Cardiac muscle cell (in vitro differentiated cells and primary cell): ENCODE data around the gene SC5D. TPM values are rescaled to one million over a fixed set of nuclear protein-coding genes. Genes with fewer than 3 reads are reported as not detected.

ENCODE experiments used
- DNase-seq, 2 donors: peaks; one replicate each; pipeline versions ENCODE4 v3.0.0 to v3.0.0-alpha.2; 2010 to 2017; ENCODE audit warnings: low read depth in 1 of 2, low spot score in 1 of 2
- H3K27ac ChIP-seq: fragments of 200-600 bp; sonication (generic); 2 replicates; pipeline ENCODE4 v1.5.1; 2016
- H3K27me3 ChIP-seq: fragments of 200-600 bp; sonication (generic); 2 replicates; pipeline ENCODE4 v1.6.0; 2016; ENCODE audit warnings: control low read depth
- H3K36me3 ChIP-seq: fragments of 200-600 bp; sonication (generic); 2 replicates; pipeline ENCODE4 v1.5.1; 2016; ENCODE audit warnings: control low read depth
- H3K4me1 ChIP-seq: fragments of 200-600 bp; sonication (generic); 2 replicates; pipeline ENCODE4 v1.8.1; 2017; ENCODE audit warnings: low read depth, mild to moderate bottlenecking, mixed run types
- H3K4me3 ChIP-seq: fragments of 200-600 bp; sonication (generic); 2 replicates; pipeline ENCODE4 v1.5.1; 2016; ENCODE audit warnings: mild to moderate bottlenecking
- H3K9me3 ChIP-seq: fragments of 200-600 bp; sonication (generic); 2 replicates; pipeline ENCODE4 v1.5.1; 2017; ENCODE audit warnings: low read depth, mild to moderate bottlenecking, control low read depth
- polyA plus RNA-seq: library from polyadenylated mRNA; unstranded; fragments of >200 nt; fragmentation: Nextera tagmentation; extraction: Ambion mirVana; gene quantifications from 2 replicates; pipeline ENCODE4 v1.2.1, GENCODE V29; 2016
- total RNA-seq: library from RNA; depleted of rRNA; stranded (reverse); fragments of >200 nt; gene quantifications from 2 replicates; pipeline ENCODE4 v1.2.3, GENCODE V29; 2016
- TF ChIP-seq, protein P1 (sequence below): IDR thresholded peaks from 2 replicates; pipeline ENCODE4 v1.5.1; 2012; ENCODE audit warnings: low read depth, mild to moderate bottlenecking, low read length

Gene SC5D, protein sequence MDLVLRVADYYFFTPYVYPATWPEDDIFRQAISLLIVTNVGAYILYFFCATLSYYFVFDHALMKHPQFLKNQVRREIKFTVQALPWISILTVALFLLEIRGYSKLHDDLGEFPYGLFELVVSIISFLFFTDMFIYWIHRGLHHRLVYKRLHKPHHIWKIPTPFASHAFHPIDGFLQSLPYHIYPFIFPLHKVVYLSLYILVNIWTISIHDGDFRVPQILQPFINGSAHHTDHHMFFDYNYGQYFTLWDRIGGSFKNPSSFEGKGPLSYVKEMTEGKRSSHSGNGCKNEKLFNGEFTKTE
- 246 and 343 TPM in 2 replicates for total RNA-seq
- 475 and 620 TPM in 2 replicates for polyA plus RNA-seq

DNA sequence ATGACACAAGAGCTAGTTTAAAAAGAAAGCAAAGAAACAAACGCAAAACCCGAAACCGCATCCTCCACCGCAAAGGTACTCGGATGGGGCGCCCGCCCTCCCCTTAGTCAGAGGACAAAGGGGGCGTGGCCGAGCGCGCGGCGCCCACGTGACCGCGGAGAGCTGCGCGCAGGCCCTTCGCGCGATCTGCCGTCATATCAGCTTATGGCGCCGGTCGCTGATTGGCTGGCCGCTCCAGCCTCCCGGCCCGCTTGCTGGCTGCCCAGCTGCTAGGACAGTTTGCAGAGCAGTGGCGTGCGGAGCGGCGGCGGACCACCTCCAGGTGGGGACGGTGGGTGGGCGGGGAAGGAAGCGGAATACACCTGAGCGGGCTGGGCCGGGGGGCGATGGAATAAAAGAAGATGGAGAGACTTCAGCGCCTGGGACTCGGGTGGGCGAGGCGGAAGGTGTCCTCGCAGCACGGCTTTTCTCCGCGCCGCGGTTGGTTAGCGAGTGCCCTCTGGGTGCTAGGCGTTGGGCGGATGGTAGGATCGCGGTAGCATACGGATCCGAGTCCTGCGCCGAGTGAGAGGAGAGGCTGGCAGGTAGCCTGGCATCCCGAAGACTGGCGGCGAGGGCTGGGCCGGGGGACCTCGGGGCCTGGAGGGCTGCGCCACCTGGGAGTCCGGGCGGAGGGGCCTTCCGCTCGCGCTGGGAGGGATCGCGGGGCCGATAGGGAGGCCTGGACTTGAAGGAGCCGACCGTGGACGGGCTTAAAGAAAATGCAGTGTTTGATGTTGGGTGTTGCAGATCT lies at the start of gene SC5D:
Gene SC5D (plus strand): TSS at position 277 of the 793 bp plus-strand sequence. CDS start 10,605 bp downstream, outside the sequence.
- TF ChIP-seq, protein P1, sequence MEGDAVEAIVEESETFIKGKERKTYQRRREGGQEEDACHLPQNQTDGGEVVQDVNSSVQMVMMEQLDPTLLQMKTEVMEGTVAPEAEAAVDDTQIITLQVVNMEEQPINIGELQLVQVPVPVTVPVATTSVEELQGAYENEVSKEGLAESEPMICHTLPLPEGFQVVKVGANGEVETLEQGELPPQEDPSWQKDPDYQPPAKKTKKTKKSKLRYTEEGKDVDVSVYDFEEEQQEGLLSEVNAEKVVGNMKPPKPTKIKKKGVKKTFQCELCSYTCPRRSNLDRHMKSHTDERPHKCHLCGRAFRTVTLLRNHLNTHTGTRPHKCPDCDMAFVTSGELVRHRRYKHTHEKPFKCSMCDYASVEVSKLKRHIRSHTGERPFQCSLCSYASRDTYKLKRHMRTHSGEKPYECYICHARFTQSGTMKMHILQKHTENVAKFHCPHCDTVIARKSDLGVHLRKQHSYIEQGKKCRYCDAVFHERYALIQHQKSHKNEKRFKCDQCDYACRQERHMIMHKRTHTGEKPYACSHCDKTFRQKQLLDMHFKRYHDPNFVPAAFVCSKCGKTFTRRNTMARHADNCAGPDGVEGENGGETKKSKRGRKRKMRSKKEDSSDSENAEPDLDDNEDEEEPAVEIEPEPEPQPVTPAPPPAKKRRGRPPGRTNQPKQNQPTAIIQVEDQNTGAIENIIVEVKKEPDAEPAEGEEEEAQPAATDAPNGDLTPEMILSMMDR: no peak
- H3K4me3 ChIP-seq: peak within 1 kb of the TSS; percentile 76
- no peaks in the 10 kb centered on the region for H3K9me3 ChIP-seq
- peaks cover 5% of the 10 kb centered on the region for H3K36me3 ChIP-seq
- H3K27ac ChIP-seq: peak within 1 kb of the TSS; percentile 91
- H3K27me3 ChIP-seq: no peaks in the 10 kb centered on the region
- H3K4me1 ChIP-seq: peaks cover 24% of the 10 kb centered on the region
- DNase-seq: peak; percentile 94 to 98

GRCh38 chr11:121244884-121245283 lies 47.7 kb upstream of the SC5D start:
- Histone ChIP-seq H3K4me1 (peaks cover 36% of the 10 kb centered on the region), H3K36me3 (no peaks in the 10 kb centered on the region), H3K4me3 (no peak overlapping the region), H3K27ac (no peak overlapping the region), H3K27me3 (no peaks in the 10 kb centered on the region), H3K9me3 (no peaks in the 10 kb centered on the region)
- TF ChIP-seq, protein P1: no peak
- DNase-seq: no peak

GRCh38 chr11:121246021-121246768 lies 46.4 kb upstream of the SC5D start:
- no peak for DNase-seq
- H3K27me3 ChIP-seq: no peaks in the 10 kb centered on the region
- peaks cover 39% of the 10 kb centered on the region for H3K4me1 ChIP-seq
- H3K9me3 ChIP-seq: no peaks in the 10 kb centered on the region
- H3K27ac ChIP-seq: peak overlapping the region; percentile 48
- H3K36me3 ChIP-seq: no peaks in the 10 kb centered on the region
- no peak overlapping the region for H3K4me3 ChIP-seq
- TF ChIP-seq, protein P1: no peak

DNA sequence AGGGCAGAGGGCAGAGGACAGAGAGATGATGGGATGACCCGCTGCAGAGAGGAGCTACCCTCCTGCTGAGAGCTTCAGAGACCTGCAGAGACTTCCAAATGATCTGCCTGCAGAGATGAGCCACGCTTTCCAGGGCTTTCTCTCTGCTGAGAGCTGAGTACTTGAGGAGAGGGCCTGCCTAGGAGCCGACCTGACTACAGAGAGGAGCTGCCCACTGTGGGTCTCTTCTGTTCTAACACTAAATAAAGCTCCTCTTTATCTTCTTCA lies 45.9 kb upstream of the SC5D start:
- H3K27me3 ChIP-seq: no peaks in the 10 kb centered on the region
- peak overlapping the region; percentile 48 for H3K27ac ChIP-seq
- TF ChIP-seq, protein P1: no peak
- H3K9me3 ChIP-seq: no peaks in the 10 kb centered on the region
- no peak for DNase-seq
- peaks cover 39% of the 10 kb centered on the region for H3K4me1 ChIP-seq
- no peaks in the 10 kb centered on the region for H3K36me3 ChIP-seq
- H3K4me3 ChIP-seq: no peak overlapping the region

DNA sequence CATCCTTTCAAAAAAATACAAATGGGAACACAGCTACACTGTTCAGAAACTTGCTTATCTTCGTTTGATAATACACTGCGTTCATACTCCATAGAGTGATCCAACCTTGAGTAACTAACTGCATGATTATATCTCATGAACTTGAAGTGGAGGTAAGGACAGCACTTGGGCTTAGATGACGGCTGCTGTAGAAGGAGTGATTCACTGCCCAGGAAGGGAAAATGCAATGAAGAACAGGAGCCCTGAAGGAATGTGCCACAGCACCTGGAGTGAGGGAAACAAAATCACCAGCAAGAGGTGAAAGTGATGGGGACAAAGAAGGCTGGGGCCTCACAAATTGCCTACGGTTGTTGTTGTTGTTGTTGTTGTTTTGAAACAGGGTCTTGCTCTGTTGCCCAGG lies 44.1 kb upstream of the SC5D start:
- TF ChIP-seq, protein P1: no peak
- H3K27ac ChIP-seq: no peak overlapping the region

More for the DNA sequence above, 44.1 kb upstream of the SC5D start:
- no peak for DNase-seq
- peaks cover 32% of the 10 kb centered on the region for H3K4me1 ChIP-seq
- H3K4me3 ChIP-seq: no peak overlapping the region
- no peaks in the 10 kb centered on the region for H3K27me3 ChIP-seq
- H3K9me3 ChIP-seq: no peaks in the 10 kb centered on the region
- no peaks in the 10 kb centered on the region for H3K36me3 ChIP-seq
